Thyroid gland (tissue), 4 donors: ENCODE data around the gene CIDEA.

ENCODE experiments used
- CTCF ChIP-seq, 6 experiments: fragments of 200-600 bp in 3 of 6; fragments of 450-650 bp in 3 of 6; sonication (generic) in 3 of 6; IDR thresholded peaks; one replicate each; pipeline ENCODE4 v1.5.1; 2016 to 2019; ENCODE audit warnings: antibody characterized with exemption in 6 of 6, mild to moderate bottlenecking in 2 of 6, inconsistent platforms in 1 of 6, moderate library complexity in 1 of 6
- POLR2A ChIP-seq, 2 donors: fragments of 450-650 bp; IDR thresholded peaks; one replicate each; pipeline ENCODE4 v1.6.1; 2017; ENCODE audit warnings: antibody characterized with exemption in 2 of 2, mild to moderate bottlenecking in 2 of 2, moderate library complexity in 1 of 2

GRCh38 chr18:12295389-12296086, 41.4 kb downstream of the CIDEA start:
- TF ChIP-seq CTCF (IDR thresholded peaks at IDR 0.05) (no peak), POLR2A (IDR thresholded peaks at IDR 0.05) (no peak)
